ENCODE measurements around the gene EVI5. TPM values are rescaled to one million over a fixed set of nuclear protein-coding genes. Genes with fewer than 3 reads are reported as not detected.

The EVI5 gene
- total and polyA plus RNA-seq, 2 donors = 8.2 to 104 TPM

- 95% methylated on average over 4 of the region's 4 CpGs for WGBS
- DNase-seq (ENCODE audit: extremely low spot score) = no peak
- no peak overlapping the region for H3K27ac ChIP-seq (ENCODE audit: low read depth)
- H3K4me1 ChIP-seq (ENCODE audit: insufficient read depth) = no peaks in the 10 kb centered on the region
- H3K36me3 ChIP-seq (ENCODE audit: insufficient read depth) = no peaks in the 10 kb centered on the region
- H3K4me3 ChIP-seq (ENCODE audit: low read depth, low read length) = no peak overlapping the region
Observed at GRCh38 chr1:92511541-92511940, 273.4 kb downstream of the EVI5 start.

DNA sequence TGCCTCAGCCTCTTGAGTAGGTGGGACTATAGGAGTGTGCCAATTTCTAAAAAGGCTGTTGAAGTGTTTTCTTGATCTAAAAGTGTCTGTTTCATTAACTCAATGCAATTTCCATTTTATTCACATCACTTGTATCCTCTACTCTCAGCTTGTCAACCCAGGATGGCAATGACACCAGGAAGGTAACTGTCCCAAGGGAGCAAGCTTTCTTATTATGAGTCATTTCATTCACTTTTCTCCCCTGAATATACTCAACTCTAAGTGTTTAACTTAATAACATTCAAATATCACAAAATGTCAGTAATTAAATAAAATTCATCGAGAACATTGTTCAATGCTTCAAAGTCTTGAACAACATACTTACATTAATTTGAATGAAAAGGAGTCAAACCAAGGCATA is 275.3 kb downstream of the EVI5 start:
- Histone ChIP-seq H3K4me1 (ENCODE audit: insufficient read depth) (no peaks in the 10 kb centered on the region), H3K36me3 (ENCODE audit: insufficient read depth) (no peaks in the 10 kb centered on the region), H3K27ac (ENCODE audit: low read depth) (no peak overlapping the region), H3K4me3 (ENCODE audit: low read depth, low read length) (no peak overlapping the region)
- no peak for DNase-seq (ENCODE audit: extremely low spot score)
- WGBS = 100% methylated on average over 1 of the region's 1 CpG

GRCh38 chr1:92505015-92505692 is 279.8 kb downstream of the EVI5 start:
- Histone ChIP-seq H3K27ac (ENCODE audit: low read depth) (no peak overlapping the region), H3K36me3 (ENCODE audit: insufficient read depth) (no peaks in the 10 kb centered on the region), H3K4me1 (ENCODE audit: insufficient read depth) (no peaks in the 10 kb centered on the region), H3K4me3 (ENCODE audit: low read depth, low read length) (no peak overlapping the region)
- DNase-seq (ENCODE audit: extremely low spot score) = no peak
- WGBS = 70% methylated on average over 6 of the region's 6 CpGs

GRCh38 chr1:92504291-92505014 is 280.5 kb downstream of the EVI5 start:
- Histone ChIP-seq H3K4me3 (ENCODE audit: low read depth, low read length) (no peak overlapping the region), H3K36me3 (ENCODE audit: insufficient read depth) (no peaks in the 10 kb centered on the region), H3K4me1 (ENCODE audit: insufficient read depth) (no peaks in the 10 kb centered on the region), H3K27ac (ENCODE audit: low read depth) (no peak overlapping the region)
- no peak for DNase-seq (ENCODE audit: extremely low spot score)
- 79% methylated on average over 8 of the region's 8 CpGs for WGBS

GRCh38 chr1:92503926-92504285 is 281.0 kb downstream of the EVI5 start:
- no peaks in the 10 kb centered on the region for H3K36me3 ChIP-seq (ENCODE audit: insufficient read depth)
- no peak for DNase-seq (ENCODE audit: extremely low spot score)
- H3K27ac ChIP-seq (ENCODE audit: low read depth) = no peak overlapping the region
- WGBS = 70% methylated on average over 6 of the region's 6 CpGs
- H3K4me1 ChIP-seq (ENCODE audit: insufficient read depth) = no peaks in the 10 kb centered on the region
- H3K4me3 ChIP-seq (ENCODE audit: low read depth, low read length) = no peak overlapping the region

GRCh38 chr1:92503043-92503925 is 281.6 kb downstream of the EVI5 start:
- Histone ChIP-seq H3K27ac (ENCODE audit: low read depth) (no peak overlapping the region), H3K4me3 (ENCODE audit: low read depth, low read length) (no peak overlapping the region), H3K36me3 (ENCODE audit: insufficient read depth) (no peaks in the 10 kb centered on the region), H3K4me1 (ENCODE audit: insufficient read depth) (no peaks in the 10 kb centered on the region)
- no peak for DNase-seq (ENCODE audit: extremely low spot score)
- WGBS = 79% methylated on average over 6 of the region's 6 CpGs

DNA sequence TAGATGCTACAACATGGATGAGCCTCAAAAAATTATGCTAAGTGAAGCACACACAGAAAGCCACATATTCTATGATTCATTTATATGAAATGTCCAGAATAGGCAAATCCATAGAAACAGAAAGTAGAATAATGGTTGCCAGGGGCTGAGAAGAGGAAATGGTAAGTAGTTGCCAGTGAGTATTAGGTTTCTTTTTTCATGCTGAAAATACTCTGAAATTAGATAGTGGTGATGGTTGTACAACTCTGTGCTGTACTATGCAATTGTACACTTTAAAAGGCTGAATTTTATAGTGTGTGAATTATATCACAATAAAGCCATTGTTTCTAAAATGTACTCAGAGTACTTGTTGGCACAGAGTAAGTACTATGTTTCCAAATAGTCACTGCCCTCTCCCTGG is 282.7 kb downstream of the EVI5 start:
- no peak for DNase-seq (ENCODE audit: extremely low spot score)
- H3K4me1 ChIP-seq (ENCODE audit: insufficient read depth) = no peaks in the 10 kb centered on the region
- H3K27ac ChIP-seq (ENCODE audit: low read depth) = no peak overlapping the region
- H3K36me3 ChIP-seq (ENCODE audit: insufficient read depth) = no peaks in the 10 kb centered on the region
- H3K4me3 ChIP-seq (ENCODE audit: low read depth, low read length) = no peak overlapping the region

DNA sequence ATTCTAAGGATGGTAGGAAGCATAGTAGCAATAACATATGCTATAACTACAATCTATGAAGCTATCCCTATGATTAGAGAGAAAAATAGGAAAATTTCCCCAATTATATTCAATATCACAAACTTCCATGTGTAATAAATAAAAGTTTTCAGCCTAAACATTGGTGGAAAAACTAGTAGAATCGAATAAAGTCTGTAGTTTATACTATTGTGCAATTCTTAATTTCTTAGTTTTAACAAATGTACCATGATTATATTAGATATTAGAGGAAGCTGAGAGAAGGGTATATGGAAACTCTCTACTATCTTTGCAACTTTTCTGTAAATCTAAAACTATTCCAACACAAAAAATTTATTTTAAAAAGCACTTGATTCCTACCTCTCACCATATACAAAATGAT is 284.4 kb downstream of the EVI5 start:
- WGBS = 79% methylated on average over 1 of the region's 1 CpG
- H3K36me3 ChIP-seq (ENCODE audit: insufficient read depth) = no peaks in the 10 kb centered on the region
- H3K4me3 ChIP-seq (ENCODE audit: low read depth, low read length) = no peak overlapping the region

GRCh38 chr1:92495392-92496063 is 289.4 kb downstream of the EVI5 start:
- Histone ChIP-seq H3K4me1 (ENCODE audit: insufficient read depth) (no peaks in the 10 kb centered on the region), H3K27ac (ENCODE audit: low read depth) (no peak overlapping the region), H3K36me3 (ENCODE audit: insufficient read depth) (no peaks in the 10 kb centered on the region), H3K4me3 (ENCODE audit: low read depth, low read length) (no peak overlapping the region)
- no peak for DNase-seq (ENCODE audit: extremely low spot score)
- 41% methylated on average over 2 of the region's 2 CpGs for WGBS

More for the DNA sequence above, 284.4 kb downstream of the EVI5 start:
- no peak for DNase-seq (ENCODE audit: extremely low spot score)
- Histone ChIP-seq H3K4me1 (ENCODE audit: insufficient read depth) (no peaks in the 10 kb centered on the region), H3K27ac (ENCODE audit: low read depth) (no peak overlapping the region)

DNA sequence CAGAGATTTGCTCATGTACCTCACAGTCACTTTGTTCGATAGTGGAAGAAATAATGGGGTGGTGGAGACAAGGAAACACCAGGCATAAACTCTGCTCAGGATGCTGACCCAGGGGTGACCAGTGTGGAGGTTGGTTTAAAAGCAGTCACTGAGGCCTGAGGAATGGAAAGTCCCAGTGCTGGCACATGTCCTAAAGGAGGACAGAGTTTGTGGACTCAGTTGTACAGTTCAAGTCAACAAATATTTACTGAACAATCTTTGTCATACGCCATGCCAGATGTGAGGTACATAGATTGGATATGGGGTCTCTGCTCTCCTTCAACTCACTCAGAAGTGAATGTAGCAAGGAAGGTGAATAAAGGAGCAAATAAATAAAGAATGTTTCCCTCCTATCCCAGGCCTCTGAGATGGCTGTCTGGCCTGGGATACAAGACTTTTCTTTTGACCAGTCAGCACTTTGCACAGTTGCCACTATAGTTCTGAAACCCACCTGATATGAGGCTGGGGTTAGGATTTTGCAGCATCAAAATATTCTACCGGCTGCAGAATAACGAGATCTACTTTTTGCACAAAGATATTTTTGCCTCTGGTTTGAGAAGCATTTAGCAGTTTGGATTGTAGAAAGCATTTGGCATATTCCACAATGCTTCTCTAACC is 290.3 kb downstream of the EVI5 start:
- H3K4me1 ChIP-seq (ENCODE audit: insufficient read depth) = no peaks in the 10 kb centered on the region
- DNase-seq (ENCODE audit: extremely low spot score) = no peak
- H3K4me3 ChIP-seq (ENCODE audit: low read depth, low read length) = no peak overlapping the region
- WGBS = 86% methylated on average over 4 of the region's 4 CpGs
- H3K36me3 ChIP-seq (ENCODE audit: insufficient read depth) = no peaks in the 10 kb centered on the region
- no peak overlapping the region for H3K27ac ChIP-seq (ENCODE audit: low read depth)

DNA sequence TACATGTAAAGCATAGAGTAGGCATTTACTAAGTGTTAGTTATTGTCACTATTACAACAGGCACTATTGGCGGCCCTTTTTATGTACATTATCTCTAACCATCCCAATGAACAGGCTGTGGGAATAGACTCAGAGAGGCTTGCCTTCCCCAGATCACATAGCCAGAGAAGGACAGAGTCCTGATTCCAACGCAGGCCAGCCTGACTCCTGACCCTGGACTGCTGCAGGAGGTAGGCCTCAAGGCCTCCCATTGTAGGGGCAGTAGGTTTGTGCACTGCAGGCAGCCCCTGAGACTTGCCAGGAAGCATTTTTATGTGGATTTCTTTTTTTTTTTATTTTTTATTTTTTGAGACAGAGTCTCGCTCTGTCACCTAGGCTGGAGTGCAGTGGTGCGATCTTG is 291.8 kb downstream of the EVI5 start:
- Histone ChIP-seq H3K4me3 (ENCODE audit: low read depth, low read length) (no peak overlapping the region), H3K36me3 (ENCODE audit: insufficient read depth) (no peaks in the 10 kb centered on the region), H3K27ac (ENCODE audit: low read depth) (no peak overlapping the region), H3K4me1 (ENCODE audit: insufficient read depth) (no peaks in the 10 kb centered on the region)
- WGBS = 95% methylated on average over 4 of the region's 4 CpGs
- no peak for DNase-seq (ENCODE audit: extremely low spot score)

DNA sequence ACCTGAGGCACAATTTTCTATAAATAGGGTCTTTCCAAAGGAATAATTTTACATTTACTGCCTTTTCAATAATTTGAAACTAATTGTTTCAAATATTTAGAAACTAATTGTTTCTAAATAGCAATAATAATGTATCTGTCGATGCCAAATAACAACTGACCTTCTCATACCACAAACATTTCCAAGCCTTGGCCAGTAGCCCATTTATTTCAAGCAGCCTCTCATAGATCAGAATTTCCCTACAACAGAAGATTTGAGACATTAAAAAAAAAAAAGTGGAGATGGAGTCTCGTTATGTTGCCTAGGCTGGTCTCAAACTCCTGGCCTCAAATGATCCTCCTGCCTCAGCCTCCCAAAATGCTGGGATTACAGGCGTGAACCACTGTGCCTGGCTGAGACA is 296.1 kb downstream of the EVI5 start:
- Histone ChIP-seq H3K4me3 (ENCODE audit: low read depth, low read length) (no peak overlapping the region), H3K27ac (ENCODE audit: low read depth) (no peak overlapping the region), H3K4me1 (ENCODE audit: insufficient read depth) (peaks cover 4% of the 10 kb centered on the region), H3K36me3 (ENCODE audit: insufficient read depth) (no peaks in the 10 kb centered on the region)
- WGBS = 69% methylated on average over 3 of the region's 3 CpGs
- no peak for DNase-seq (ENCODE audit: extremely low spot score)

GRCh38 chr1:92488416-92488815 is 296.5 kb downstream of the EVI5 start:
- Histone ChIP-seq H3K36me3 (ENCODE audit: insufficient read depth) (no peaks in the 10 kb centered on the region), H3K27ac (ENCODE audit: low read depth) (no peak overlapping the region), H3K4me3 (ENCODE audit: low read depth, low read length) (no peak overlapping the region), H3K4me1 (ENCODE audit: insufficient read depth) (peaks cover 4% of the 10 kb centered on the region)
- DNase-seq (ENCODE audit: extremely low spot score) = no peak
- WGBS = 51% methylated on average over 3 of the region's 3 CpGs
